ENCODE measurements around the gene OPRM1. TPM values are rescaled to one million over a fixed set of nuclear protein-coding genes. Genes with fewer than 3 reads are reported as not detected.

Gene OPRM1
- total RNA-seq, 1 experiment from 2014 or later: not detected

DNA sequence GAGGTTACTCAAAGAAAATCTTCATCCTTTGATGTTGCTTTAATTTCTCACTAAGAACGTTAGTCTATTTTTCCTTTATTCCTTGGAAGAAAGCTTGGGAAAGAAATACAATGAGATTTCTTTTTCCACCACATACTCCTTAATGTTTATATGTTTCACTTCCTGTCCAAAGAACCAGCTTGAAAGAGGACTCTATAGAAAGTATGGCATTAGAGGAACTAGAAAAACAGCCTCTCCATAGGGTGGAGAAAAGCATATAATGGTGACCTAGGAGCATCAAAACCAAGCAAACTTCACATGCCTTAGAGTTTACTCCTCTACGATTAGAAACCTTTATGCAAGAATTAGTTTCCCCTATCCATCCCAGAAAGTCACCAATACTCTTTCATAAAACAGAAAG is 131.1 kb downstream of the OPRM1 start:
- WGBS (ENCODE audit: extremely low coverage, insufficient read length, low lambda C conversion rate): no CpG with 5 or more reads among the region's 2 CpGs
- no peak for DNase-seq
- peaks cover 16 to 24% of the 10 kb centered on the region in 2 experiments for H3K9me3 Mint-ChIP-seq

More for the DNA sequence above, 131.1 kb downstream of the OPRM1 start:
- no peak for TF ChIP-seq CTCF (conservative IDR thresholded peaks at IDR 0.05)
- no peak overlapping the region for H2BK5ac ChIP-seq (ENCODE audit: insufficient read length, low read length)
- no peaks in the 10 kb centered on the region for H3K4me1 ChIP-seq (ENCODE audit: insufficient read depth, low read length)
- no peak overlapping the region for H3K18ac ChIP-seq (ENCODE audit: insufficient read length, low read depth, low read length)
- H3T11ph ChIP-seq (ENCODE audit: low read length): no peak overlapping the region
- H3K4me2 ChIP-seq (ENCODE audit: insufficient read depth, insufficient read length, low read length): no peak overlapping the region
- no peak overlapping the region for H4K5ac ChIP-seq (ENCODE audit: insufficient read length, low read depth, low read length)
- no peak overlapping the region for H3K14ac ChIP-seq (ENCODE audit: insufficient read depth, low read length)
- no peaks in the 10 kb centered on the region for H3K23me2 ChIP-seq (ENCODE audit: insufficient read length, low read depth, low read length, poor library complexity, severe bottlenecking)
- no peak overlapping the region for H2AFZ ChIP-seq (ENCODE audit: low read length)
- Mint-ChIP-seq H3K4me1 (peaks cover 3% of the 10 kb centered on the region in 2 experiments; a peak in 2 of 4 replicates), H3K27ac (no peak overlapping the region), H3K27me3 (ENCODE audit: low read depth) (peaks cover 3% of the 10 kb centered on the region; the same call in 1 of the 2 replicates), H3K4me3 (no peak overlapping the region), H3K36me3 (ENCODE audit: insufficient read depth in 1 of 3, low read depth in 3 of 3) (peaks cover 0 to 4% (median 4%) of the 10 kb centered on the region in 3 experiments; a peak in 5 of 7 replicates)
- H3K9me3 ChIP-seq (ENCODE audit: control insufficient read depth, low read depth, low read length): no peaks in the 10 kb centered on the region
- H2BK120ac ChIP-seq (ENCODE audit: low read depth, low read length, poor library complexity, severe bottlenecking): no peak overlapping the region
- no peak overlapping the region for H2BK12ac ChIP-seq (ENCODE audit: insufficient read length, low read depth, low read length)
- H3K27me3 ChIP-seq (ENCODE audit: insufficient read depth, low read length): no peaks in the 10 kb centered on the region
- H3K79me1 ChIP-seq (ENCODE audit: insufficient read depth, low read depth, low read length, poor library complexity, severe bottlenecking): no peaks in the 10 kb centered on the region
- H3K4ac ChIP-seq (ENCODE audit: low read depth, low read length): no peak overlapping the region
- no peak overlapping the region for H2BK15ac ChIP-seq (ENCODE audit: low read depth, low read length)
- no peak overlapping the region for H2BK20ac ChIP-seq (ENCODE audit: low read depth, low read length, poor library complexity, severe bottlenecking)
- H3K56ac ChIP-seq (ENCODE audit: insufficient read length, low read depth, low read length): no peak overlapping the region
- no peak overlapping the region for H3K23ac ChIP-seq (ENCODE audit: insufficient read length, low read depth, low read length)
- no peaks in the 10 kb centered on the region for H3K79me2 ChIP-seq (ENCODE audit: insufficient read depth, low read length)
- H4K8ac ChIP-seq (replicated peaks; ENCODE audit: insufficient read length, low read depth, low read length): no peak overlapping the region
- no peak overlapping the region for H2AK5ac ChIP-seq (ENCODE audit: insufficient read length, low read length)
- H4K91ac ChIP-seq (ENCODE audit: insufficient read length, low read depth, low read length): no peak overlapping the region
- H3K9ac ChIP-seq (ENCODE audit: extremely low read depth, insufficient read length, low read length): no peak overlapping the region
- H3K27ac ChIP-seq (ENCODE audit: insufficient read length, low read depth, low read length): no peak overlapping the region
- H4K20me1 ChIP-seq (ENCODE audit: control insufficient read depth, insufficient read depth, insufficient read length): no peaks in the 10 kb centered on the region

All from H9 (cell line).